ENCODE results near the gene ROR2.

GRCh38 chr9:91705386-91705785, 244.6 kb downstream of the ROR2 start:
- TF ChIP-seq POLR2A (IDR thresholded peaks at IDR 0.05) (no peak), CTCF (IDR thresholded peaks at IDR 0.05) (no peak), POLR2AphosphoS5 (IDR thresholded peaks at IDR 0.05) (no peak), EP300 (IDR thresholded peaks at IDR 0.05) (no peak)
